ENCODE measurements around the gene OPCML.

Gene OPCML

GRCh38 chr11:133573081-133573480, 40.8 kb upstream of the OPCML start:
- no peak for TF ChIP-seq CTCF (IDR thresholded peaks at IDR 0.05)
- Histone ChIP-seq H3K9me3 (no peaks in the 10 kb centered on the region), H3K27me3 (no peaks in the 10 kb centered on the region), H3K36me3 (no peaks in the 10 kb centered on the region), H3K27ac (no peak overlapping the region), H3K4me3 (ENCODE audit: low read depth in 1 of 2, low read length in 1 of 2) (no peak overlapping the region), H3K4me1 (ENCODE audit: control insufficient read depth in 1 of 2, insufficient read depth in 1 of 2, low read depth in 1 of 2, low read length in 1 of 2) (no peaks in the 10 kb centered on the region)

- H3K27ac ChIP-seq = no peak overlapping the region
- H3K4me1 ChIP-seq (ENCODE audit: control insufficient read depth in 1 of 2, insufficient read depth in 1 of 2, low read depth in 1 of 2, low read length in 1 of 2) = no peaks in the 10 kb centered on the region
- TF ChIP-seq CTCF (IDR thresholded peaks at IDR 0.05) = no peak
- H3K27me3 ChIP-seq = no peaks in the 10 kb centered on the region
- no peak overlapping the region for H3K4me3 ChIP-seq (ENCODE audit: low read depth in 1 of 2, low read length in 1 of 2)
- no peaks in the 10 kb centered on the region for H3K36me3 ChIP-seq
- H3K9me3 ChIP-seq = no peaks in the 10 kb centered on the region
Observed at GRCh38 chr11:133570376-133570775, 38.1 kb upstream of the OPCML start.

- H3K36me3 ChIP-seq = no peaks in the 10 kb centered on the region
- H3K27ac ChIP-seq = no peak overlapping the region
- no peaks in the 10 kb centered on the region for H3K9me3 ChIP-seq
- no peaks in the 10 kb centered on the region for H3K4me1 ChIP-seq (ENCODE audit: control insufficient read depth in 1 of 2, insufficient read depth in 1 of 2, low read depth in 1 of 2, low read length in 1 of 2)
- no peak overlapping the region for H3K4me3 ChIP-seq (ENCODE audit: low read depth in 1 of 2, low read length in 1 of 2)
- H3K27me3 ChIP-seq = no peaks in the 10 kb centered on the region
- no peak for TF ChIP-seq CTCF (IDR thresholded peaks at IDR 0.05)
Observed at GRCh38 chr11:133563505-133564025, 31.3 kb upstream of the OPCML start.

GRCh38 chr11:133560472-133560855, 28.2 kb upstream of the OPCML start:
- Histone ChIP-seq H3K27ac (no peak overlapping the region), H3K4me3 (ENCODE audit: low read depth in 1 of 2, low read length in 1 of 2) (no peak overlapping the region), H3K27me3 (no peaks in the 10 kb centered on the region), H3K9me3 (no peaks in the 10 kb centered on the region), H3K4me1 (ENCODE audit: control insufficient read depth in 1 of 2, insufficient read depth in 1 of 2, low read depth in 1 of 2, low read length in 1 of 2) (no peaks in the 10 kb centered on the region), H3K36me3 (no peaks in the 10 kb centered on the region)
- no peak for TF ChIP-seq CTCF (IDR thresholded peaks at IDR 0.05)

GRCh38 chr11:133559833-133560471, 27.7 kb upstream of the OPCML start:
- no peak for TF ChIP-seq CTCF (IDR thresholded peaks at IDR 0.05)
- Histone ChIP-seq H3K4me1 (ENCODE audit: control insufficient read depth in 1 of 2, insufficient read depth in 1 of 2, low read depth in 1 of 2, low read length in 1 of 2) (no peaks in the 10 kb centered on the region), H3K4me3 (ENCODE audit: low read depth in 1 of 2, low read length in 1 of 2) (no peak overlapping the region), H3K36me3 (no peaks in the 10 kb centered on the region), H3K27ac (no peak overlapping the region), H3K9me3 (no peaks in the 10 kb centered on the region), H3K27me3 (no peaks in the 10 kb centered on the region)
